ENCODE measurements around the gene PURB.

PURB gene

DNA sequence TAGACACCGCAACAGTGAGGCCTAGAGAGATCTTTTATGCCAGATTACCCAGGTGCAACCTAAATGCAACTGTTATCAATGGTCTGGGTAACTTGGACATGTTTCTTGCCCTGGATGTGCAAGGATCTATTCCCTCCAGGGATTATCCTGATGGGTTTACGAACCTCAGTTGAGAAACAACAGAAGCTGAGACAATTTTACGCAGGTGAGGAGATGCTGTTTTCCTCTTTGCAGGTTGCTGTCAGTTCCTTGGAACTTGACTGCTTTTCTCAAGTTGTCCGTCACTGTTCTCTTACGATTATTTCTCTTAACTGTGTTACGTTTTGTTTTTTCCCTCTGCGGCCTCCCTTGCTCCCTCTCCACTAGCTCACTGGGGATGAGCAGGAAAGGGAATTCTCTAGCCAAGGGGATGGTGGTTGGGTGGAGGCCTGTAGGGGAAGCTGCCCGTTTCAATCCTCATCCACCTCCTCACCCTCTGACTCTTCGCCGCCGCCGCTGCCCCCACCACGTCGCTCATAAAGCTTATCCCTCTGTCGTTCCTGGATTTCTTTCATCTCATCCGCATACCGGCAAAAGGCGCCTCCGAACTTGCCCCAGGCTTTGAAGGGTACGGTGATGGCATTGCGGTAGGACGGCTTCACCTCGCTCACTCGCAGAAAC is 1.2 kb downstream of the PURB start:
- TF ChIP-seq, protein P1, sequence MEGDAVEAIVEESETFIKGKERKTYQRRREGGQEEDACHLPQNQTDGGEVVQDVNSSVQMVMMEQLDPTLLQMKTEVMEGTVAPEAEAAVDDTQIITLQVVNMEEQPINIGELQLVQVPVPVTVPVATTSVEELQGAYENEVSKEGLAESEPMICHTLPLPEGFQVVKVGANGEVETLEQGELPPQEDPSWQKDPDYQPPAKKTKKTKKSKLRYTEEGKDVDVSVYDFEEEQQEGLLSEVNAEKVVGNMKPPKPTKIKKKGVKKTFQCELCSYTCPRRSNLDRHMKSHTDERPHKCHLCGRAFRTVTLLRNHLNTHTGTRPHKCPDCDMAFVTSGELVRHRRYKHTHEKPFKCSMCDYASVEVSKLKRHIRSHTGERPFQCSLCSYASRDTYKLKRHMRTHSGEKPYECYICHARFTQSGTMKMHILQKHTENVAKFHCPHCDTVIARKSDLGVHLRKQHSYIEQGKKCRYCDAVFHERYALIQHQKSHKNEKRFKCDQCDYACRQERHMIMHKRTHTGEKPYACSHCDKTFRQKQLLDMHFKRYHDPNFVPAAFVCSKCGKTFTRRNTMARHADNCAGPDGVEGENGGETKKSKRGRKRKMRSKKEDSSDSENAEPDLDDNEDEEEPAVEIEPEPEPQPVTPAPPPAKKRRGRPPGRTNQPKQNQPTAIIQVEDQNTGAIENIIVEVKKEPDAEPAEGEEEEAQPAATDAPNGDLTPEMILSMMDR (IDR thresholded peaks at IDR 0.05; ENCODE audit: insufficient read depth, low read depth, low read length, missing control alignments): no peak
- H3K4me3 ChIP-seq (ENCODE audit: low read length): peak overlapping the region; percentile 71
- no peak for DNase-seq (ENCODE audit: low read depth)

GRCh38 chr7:44882899-44883298 is 2.4 kb downstream of the PURB start:
- H3K4me3 ChIP-seq (ENCODE audit: low read length): peak overlapping the region; percentile 41
- TF ChIP-seq, protein P1 (IDR thresholded peaks at IDR 0.05; ENCODE audit: insufficient read depth, low read depth, low read length, missing control alignments): no peak
- DNase-seq (ENCODE audit: low read depth): peak; percentile 20

DNA sequence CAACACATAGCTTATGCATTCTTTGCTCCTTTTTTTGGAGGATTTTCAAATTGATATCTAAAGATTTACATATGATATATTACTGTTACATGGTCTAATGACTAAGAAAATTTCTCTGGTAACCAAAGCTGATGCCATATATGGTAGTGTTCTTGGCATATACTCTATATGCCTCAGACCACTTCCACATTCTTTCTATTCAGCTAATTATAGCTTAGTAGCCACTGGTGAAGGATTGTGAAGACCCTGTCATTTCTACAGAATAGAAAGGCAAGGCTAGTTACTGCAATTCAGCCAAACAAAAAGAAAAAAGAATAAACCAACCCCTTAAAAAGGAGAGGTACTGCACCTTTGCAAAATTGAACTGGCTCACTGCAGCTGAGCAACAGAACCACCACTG is 3.7 kb downstream of the PURB start:
- peak; percentile 52 for DNase-seq (ENCODE audit: low read depth)
- peak overlapping the region; percentile 41 for H3K4me3 ChIP-seq (ENCODE audit: low read length)
- TF ChIP-seq, protein P1 (IDR thresholded peaks at IDR 0.05; ENCODE audit: insufficient read depth, low read depth, low read length, missing control alignments): no peak

DNA sequence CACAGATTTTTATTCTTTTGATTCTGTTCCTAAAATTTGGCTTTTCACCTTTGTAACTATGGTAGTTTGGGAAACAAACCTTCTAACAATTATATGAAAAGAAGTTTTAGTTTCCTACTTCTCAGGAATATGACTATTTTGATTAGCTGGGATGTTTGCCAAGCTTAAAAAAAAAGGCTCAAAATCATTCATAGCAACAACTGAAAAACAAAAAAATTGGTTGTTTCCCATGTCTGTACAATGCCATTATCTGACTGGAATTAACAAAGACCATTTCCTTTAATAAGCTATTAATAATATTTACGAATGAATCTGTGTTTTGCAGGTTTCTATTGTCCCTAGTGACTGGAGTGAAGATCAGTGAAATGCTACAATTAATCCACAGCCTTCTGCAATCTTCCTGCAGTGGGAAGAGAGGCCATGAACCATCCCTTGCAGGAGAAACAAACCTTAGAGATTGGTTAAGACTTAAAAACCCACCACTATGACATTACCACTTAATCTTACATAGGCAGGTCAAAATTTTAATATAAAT is 4.2 kb downstream of the PURB start:
- no peak for DNase-seq (ENCODE audit: low read depth)
- H3K4me3 ChIP-seq (ENCODE audit: low read length): peak overlapping the region; percentile 41
- TF ChIP-seq, protein P1 (IDR thresholded peaks at IDR 0.05; ENCODE audit: insufficient read depth, low read depth, low read length, missing control alignments): no peak

GRCh38 chr7:44880317-44881018 is 4.9 kb downstream of the PURB start:
- TF ChIP-seq, protein P1 (IDR thresholded peaks at IDR 0.05; ENCODE audit: insufficient read depth, low read depth, low read length, missing control alignments): no peak
- no peak for DNase-seq (ENCODE audit: low read depth)
- H3K4me3 ChIP-seq (ENCODE audit: low read length): peak overlapping the region; percentile 41

DNA sequence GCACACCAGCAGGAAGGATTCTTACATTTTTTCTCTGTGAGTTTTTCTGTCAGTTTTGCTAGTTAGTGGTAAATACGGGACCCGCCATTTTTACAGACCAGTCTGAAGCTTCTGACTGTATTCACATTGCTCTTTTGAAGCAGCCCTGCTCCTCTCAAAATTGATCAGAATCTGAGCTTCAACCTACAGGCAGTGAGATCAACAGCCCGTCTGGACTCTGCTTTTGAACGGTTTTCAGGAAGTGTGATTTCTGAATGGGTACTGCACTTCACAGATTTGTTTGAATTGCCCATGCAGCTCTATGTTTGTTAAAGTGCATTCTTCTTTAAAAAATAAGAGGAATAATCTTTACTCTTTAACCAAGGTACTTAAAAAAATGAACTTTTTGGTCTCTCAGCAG is 8.9 kb downstream of the PURB start:
- no peak overlapping the region for H3K4me3 ChIP-seq (ENCODE audit: low read length)
- DNase-seq (ENCODE audit: low read depth): no peak
- TF ChIP-seq, protein P1 (IDR thresholded peaks at IDR 0.05; ENCODE audit: insufficient read depth, low read depth, low read length, missing control alignments): no peak

Data from epithelial cell of esophagus (primary cell).